OCI-LY3 (cell line): Measurements from ENCODE around the gene USP19.

Source experiments
- EZH2phosphoT487 ChIP-seq: fragments of 200-600 bp; shearing (Covaris generic); IDR thresholded peaks from 2 replicates; pipeline ENCODE4 v1.6.1; 2018; ENCODE audit warnings: antibody characterized with exemption, mixed run types, low read depth
- TF ChIP-seq, protein P1 (sequence below): fragments of 200-600, 300-600 bp; sonication (generic); IDR thresholded peaks from 2 replicates; pipeline ENCODE4 v1.5.1; 2014; ENCODE audit warnings: antibody characterized with exemption, low read length, low read depth

DNA sequence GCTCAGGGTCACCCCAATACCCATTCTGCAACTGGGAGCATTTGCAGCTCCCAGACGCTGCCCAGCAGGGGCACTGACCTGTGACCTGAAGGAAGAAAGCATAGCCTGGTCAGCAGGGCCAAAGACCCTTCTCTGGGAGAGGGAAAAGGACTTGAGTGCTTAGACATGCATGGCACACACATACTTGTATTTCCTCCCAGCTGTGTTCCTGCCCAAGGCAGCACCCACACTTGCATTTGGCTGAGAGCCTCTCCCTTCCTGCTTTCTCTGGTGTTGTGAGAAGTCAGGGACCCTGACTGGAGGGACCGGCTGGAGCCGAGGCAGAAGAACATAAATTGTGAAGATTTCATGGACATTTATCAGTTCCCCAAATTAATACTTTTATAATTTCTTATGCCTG lies 19.5 kb upstream of the USP19 start:
- TF ChIP-seq, protein P1, sequence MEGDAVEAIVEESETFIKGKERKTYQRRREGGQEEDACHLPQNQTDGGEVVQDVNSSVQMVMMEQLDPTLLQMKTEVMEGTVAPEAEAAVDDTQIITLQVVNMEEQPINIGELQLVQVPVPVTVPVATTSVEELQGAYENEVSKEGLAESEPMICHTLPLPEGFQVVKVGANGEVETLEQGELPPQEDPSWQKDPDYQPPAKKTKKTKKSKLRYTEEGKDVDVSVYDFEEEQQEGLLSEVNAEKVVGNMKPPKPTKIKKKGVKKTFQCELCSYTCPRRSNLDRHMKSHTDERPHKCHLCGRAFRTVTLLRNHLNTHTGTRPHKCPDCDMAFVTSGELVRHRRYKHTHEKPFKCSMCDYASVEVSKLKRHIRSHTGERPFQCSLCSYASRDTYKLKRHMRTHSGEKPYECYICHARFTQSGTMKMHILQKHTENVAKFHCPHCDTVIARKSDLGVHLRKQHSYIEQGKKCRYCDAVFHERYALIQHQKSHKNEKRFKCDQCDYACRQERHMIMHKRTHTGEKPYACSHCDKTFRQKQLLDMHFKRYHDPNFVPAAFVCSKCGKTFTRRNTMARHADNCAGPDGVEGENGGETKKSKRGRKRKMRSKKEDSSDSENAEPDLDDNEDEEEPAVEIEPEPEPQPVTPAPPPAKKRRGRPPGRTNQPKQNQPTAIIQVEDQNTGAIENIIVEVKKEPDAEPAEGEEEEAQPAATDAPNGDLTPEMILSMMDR = no peak
- TF ChIP-seq EZH2phosphoT487 = no peak
